Subcutaneous adipose tissue (tissue), 4 donors: ENCODE measurements around the gene STAM. TPM values are rescaled to one million over a fixed set of nuclear protein-coding genes. Genes with fewer than 3 reads are reported as not detected.

ENCODE experiments used
- CTCF ChIP-seq: fragments of 450-650 bp; IDR thresholded peaks from one replicate; pipeline ENCODE4 v1.5.1; 2016; ENCODE audit warnings: low read depth, mild to moderate bottlenecking, control low read depth, antibody characterized with exemption, moderate library complexity
- small RNA-seq: library from RNA; depleted of rRNA; stranded (forward); fragments of <200 nt; gene quantifications from one replicate; pipeline ENCODE3, GENCODE V24; 2016
- total RNA-seq, 4 donors: library from RNA; depleted of rRNA; stranded (reverse); fragments of >200 nt; gene quantifications; one replicate each; pipeline ENCODE4 v1.1.0, GENCODE V29; 2016

STAM gene
- total RNA-seq, 4 donors from 2014 or later, result 14.5 to 28.8 (median 25.6) TPM

- TF ChIP-seq CTCF, result no peak
These were observed 114.9 kb downstream of the STAM start for GRCh38 chr10:17758896-17759295.

GRCh38 chr10:17764142-17764541 lies 120.2 kb downstream of the STAM start:
- no peak for TF ChIP-seq CTCF

DNA sequence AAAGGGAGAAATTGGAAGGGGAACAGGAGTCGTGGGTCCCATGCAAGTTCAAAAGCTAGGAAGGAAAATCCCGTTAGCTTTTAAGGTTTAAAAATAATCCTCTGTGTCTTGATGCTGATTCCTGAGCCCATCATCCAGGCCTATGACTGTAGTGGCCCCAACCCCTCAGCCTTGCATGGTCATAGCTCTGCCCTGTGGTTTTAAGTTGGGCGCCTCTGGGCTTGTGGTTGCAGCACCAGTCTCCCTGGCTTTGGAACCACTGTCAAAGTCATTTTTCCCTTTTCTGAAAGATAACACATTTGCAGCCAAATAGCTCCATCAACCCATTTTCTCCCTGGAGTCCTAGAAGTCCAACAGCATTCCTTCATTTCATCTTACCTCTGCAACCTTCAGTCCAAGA lies 121.7 kb downstream of the STAM start:
- no peak for TF ChIP-seq CTCF

Small RNA genes lying within 50 kb of the gene (small RNA-seq; reads per million reads assigned to genes)
- gene AC069542.2, result not detected

Other genes starting within 250 kb of the STAM start
- 1 to 10 TPM in 2 of 4 donors, under 1 TPM in 1, not detected in 1; 0.51 to 3.0 (median 1.3) TPM for gene ST8SIA6, start 189.6 kb upstream of the STAM start, total RNA-seq
- gene HACD1, start 26.8 kb upstream of the STAM start, total RNA-seq, result 10 to 100 TPM; 16.0 to 47.5 (median 28.4) TPM
- gene TMEM236, start 108.0 kb downstream of the STAM start, total RNA-seq, result 1 to 10 TPM; 3.2 to 6.8 (median 5.8) TPM
- 100 to 1,000 TPM in 3 of 4 donors, 10 to 100 TPM in 1; 86.3 to 232 (median 218) TPM for gene MRC1, start 165.2 kb downstream of the STAM start, total RNA-seq